Stomach (tissue), 4 donors: ENCODE data around the gene ARHGAP33.
"Not testable (repeated sequence)": the region's sequence is repeated elsewhere in the genome, so short reads cannot be mapped to it uniquely, and the experiment has no call there.

ENCODE experiments used
- EP300 ChIP-seq: sonication (generic); formaldehyde crosslinking; IDR thresholded peaks from one replicate; pipeline ENCODE4 v1.6.1; 2017; ENCODE audit warnings: antibody characterized with exemption
- POLR2A ChIP-seq, 4 donors: fragments of 450-650 bp; IDR thresholded peaks; one replicate each; pipeline ENCODE4 v1.6.1; 2016; ENCODE audit warnings: antibody characterized with exemption in 4 of 4, control low read depth in 2 of 4, mild to moderate bottlenecking in 1 of 4, moderate library complexity in 1 of 4
- TF ChIP-seq, protein P1 (sequence below), 7 experiments: fragments of 450-650 bp in 4 of 7; fragments of 200-600 bp in 3 of 7; sonication (generic) in 3 of 7; IDR thresholded peaks; one replicate each; pipeline ENCODE4 v1.5.1; 2016 to 2019; ENCODE audit warnings: antibody characterized with exemption in 7 of 7, control low read depth in 2 of 7, mild to moderate bottlenecking in 1 of 7

DNA sequence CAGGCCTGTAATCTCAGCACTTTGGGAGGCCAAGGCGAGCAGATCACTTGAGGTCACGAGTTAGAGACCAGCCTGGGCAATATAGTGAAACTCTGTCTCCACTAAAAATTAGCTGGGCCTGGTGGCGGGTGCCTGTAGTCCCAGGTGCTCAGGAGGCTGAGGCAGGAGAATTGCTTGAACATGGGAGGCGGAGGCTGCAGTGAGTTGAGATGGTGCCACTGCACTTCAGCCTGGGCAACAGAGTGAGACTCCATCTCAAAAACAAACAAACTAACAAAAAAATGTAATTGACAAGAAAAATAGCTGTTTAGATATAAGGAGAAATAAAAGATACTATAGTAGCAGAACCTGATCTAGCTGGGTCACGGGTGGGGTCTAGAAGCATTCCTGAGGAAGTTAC lies 3.0 kb upstream of the ARHGAP33 start:
- TF ChIP-seq, protein P1, sequence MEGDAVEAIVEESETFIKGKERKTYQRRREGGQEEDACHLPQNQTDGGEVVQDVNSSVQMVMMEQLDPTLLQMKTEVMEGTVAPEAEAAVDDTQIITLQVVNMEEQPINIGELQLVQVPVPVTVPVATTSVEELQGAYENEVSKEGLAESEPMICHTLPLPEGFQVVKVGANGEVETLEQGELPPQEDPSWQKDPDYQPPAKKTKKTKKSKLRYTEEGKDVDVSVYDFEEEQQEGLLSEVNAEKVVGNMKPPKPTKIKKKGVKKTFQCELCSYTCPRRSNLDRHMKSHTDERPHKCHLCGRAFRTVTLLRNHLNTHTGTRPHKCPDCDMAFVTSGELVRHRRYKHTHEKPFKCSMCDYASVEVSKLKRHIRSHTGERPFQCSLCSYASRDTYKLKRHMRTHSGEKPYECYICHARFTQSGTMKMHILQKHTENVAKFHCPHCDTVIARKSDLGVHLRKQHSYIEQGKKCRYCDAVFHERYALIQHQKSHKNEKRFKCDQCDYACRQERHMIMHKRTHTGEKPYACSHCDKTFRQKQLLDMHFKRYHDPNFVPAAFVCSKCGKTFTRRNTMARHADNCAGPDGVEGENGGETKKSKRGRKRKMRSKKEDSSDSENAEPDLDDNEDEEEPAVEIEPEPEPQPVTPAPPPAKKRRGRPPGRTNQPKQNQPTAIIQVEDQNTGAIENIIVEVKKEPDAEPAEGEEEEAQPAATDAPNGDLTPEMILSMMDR (IDR thresholded peaks at IDR 0.05), result not testable (repeated sequence)
- TF ChIP-seq POLR2A (IDR thresholded peaks at IDR 0.05); EP300: not testable (repeated sequence)
